Osteoblast (primary cell): ENCODE results near the gene CLDN34. TPM values are rescaled to one million over a fixed set of nuclear protein-coding genes. Genes with fewer than 3 reads are reported as not detected.

Source experiments
- DNase-seq: peaks from one replicate; pipeline ENCODE4 v3.0.0; 2011; ENCODE audit warnings: low spot score, mixed read lengths; ENCODE audit not compliant: insufficient read length; ENCODE audit errors: missing footprints
- H2AFZ ChIP-seq: 2 replicates; pipeline ENCODE4 v1.6.0; 2011; ENCODE audit warnings: mild to moderate bottlenecking, low read length
- H3K27ac ChIP-seq: 2 replicates; pipeline ENCODE4 v1.5.1; 2011; ENCODE audit warnings: mild to moderate bottlenecking, low read depth, low read length, moderate library complexity
- H3K27me3 ChIP-seq: 2 replicates; pipeline ENCODE4 v1.6.0; 2012; ENCODE audit warnings: mild to moderate bottlenecking, control low read depth, inconsistent platforms, low read length, moderate library complexity; ENCODE audit not compliant: insufficient read depth
- H3K36me3 ChIP-seq: 2 replicates; pipeline ENCODE4 v1.5.1; 2011; ENCODE audit warnings: mild to moderate bottlenecking, low read length, control low read depth, moderate library complexity; ENCODE audit not compliant: insufficient read depth
- H3K4me1 ChIP-seq: 2 replicates; pipeline ENCODE4 v1.5.1; 2011; ENCODE audit warnings: mild to moderate bottlenecking, low read length, control low read depth, moderate library complexity; ENCODE audit not compliant: insufficient read depth
- H3K4me2 ChIP-seq: 2 replicates; pipeline ENCODE4 v1.6.0; 2011; ENCODE audit warnings: mild to moderate bottlenecking, low read length; ENCODE audit not compliant: insufficient read depth
- H3K4me3 ChIP-seq: fragments of 200-600 bp; sonication (generic); 3 replicates; pipeline ENCODE4 v1.5.1; 2012; ENCODE audit warnings: mild to moderate bottlenecking, low read length, inconsistent platforms; ENCODE audit not compliant: insufficient read depth
- H3K79me2 ChIP-seq: 2 replicates; pipeline ENCODE4 v1.6.0; 2012; ENCODE audit warnings: mild to moderate bottlenecking, low read length, control low read depth, inconsistent platforms; ENCODE audit not compliant: insufficient read depth
- H3K9me3 ChIP-seq: 2 replicates; pipeline ENCODE4 v1.5.1; 2011; ENCODE audit warnings: low read depth, low read length, control low read depth
- H4K20me1 ChIP-seq: 2 replicates; pipeline ENCODE4 v1.6.0; 2012; ENCODE audit warnings: mild to moderate bottlenecking, low read length, control low read depth; ENCODE audit not compliant: insufficient read depth
- CTCF ChIP-seq: IDR thresholded peaks from 2 replicates; pipeline ENCODE4 v1.5.1; 2011; ENCODE audit warnings: mild to moderate bottlenecking, low read depth, low read length, moderate library complexity; ENCODE audit errors: extremely low read depth
- total RNA-seq: library from RNA; depleted of rRNA; stranded (reverse); fragments of >200 nt; gene quantifications from 2 replicates; pipeline ENCODE4 v1.2.3, GENCODE V29; 2012

The CLDN34 gene
- total RNA-seq, 1 donor, result under 0.01 TPM

DNA sequence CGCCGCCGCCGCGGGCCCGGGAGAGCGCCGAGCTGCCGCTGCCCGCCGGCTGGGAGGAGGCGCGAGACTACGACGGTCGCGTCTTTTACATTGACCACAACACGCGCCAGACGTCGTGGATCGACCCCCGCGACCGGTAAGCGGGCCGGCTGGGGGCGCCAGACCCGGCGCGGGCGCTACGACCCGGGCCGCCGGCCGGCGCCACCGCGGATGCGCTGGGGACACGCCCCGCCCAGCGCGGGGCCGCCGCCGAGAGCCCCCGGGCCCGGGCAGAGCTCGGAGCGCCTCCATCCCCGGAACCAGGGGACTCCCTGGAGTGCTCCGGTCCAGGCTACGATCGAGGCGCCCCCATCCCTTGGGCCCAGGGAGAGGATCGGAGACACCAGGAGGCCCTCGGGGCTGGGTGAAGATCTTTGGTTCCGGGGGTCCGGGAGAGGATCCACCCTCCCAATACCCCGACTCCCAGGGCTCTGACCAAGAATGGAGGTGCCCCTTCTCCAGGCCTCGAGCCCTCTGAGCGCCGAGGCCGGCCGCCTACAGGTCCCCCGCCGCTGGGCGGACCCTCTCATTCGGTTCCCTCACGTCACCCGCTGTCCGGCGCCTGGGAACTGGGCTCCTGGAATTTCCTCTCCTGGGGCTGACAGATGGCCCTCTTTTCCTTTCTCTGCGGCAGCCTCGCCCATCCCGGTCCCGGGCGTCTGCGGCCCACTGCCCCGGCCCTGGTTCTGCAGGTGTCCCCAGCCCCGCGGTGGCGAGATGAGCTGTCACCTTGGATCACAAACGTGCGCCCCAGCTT lies 48.8 kb downstream of the CLDN34 start:
- Histone ChIP-seq H3K9me3 (no peaks in the 10 kb centered on the region), H2AFZ (peak overlapping the region; percentile 47), H3K4me3 (peak overlapping the region; percentile 78), H3K79me2 (peaks cover 38% of the 10 kb centered on the region), H3K4me1 (peaks cover 15% of the 10 kb centered on the region), H3K27me3 (no peaks in the 10 kb centered on the region), H3K36me3 (no peaks in the 10 kb centered on the region), H3K4me2 (peak overlapping the region; percentile 63), H3K27ac (peak overlapping the region; percentile 70), H4K20me1 (no peaks in the 10 kb centered on the region)
- no peak for TF ChIP-seq CTCF
- DNase-seq, result peak; percentile 63

- no peaks in the 10 kb centered on the region for H3K9me3 ChIP-seq
- no peaks in the 10 kb centered on the region for H3K36me3 ChIP-seq
- H2AFZ ChIP-seq, result no peak overlapping the region
- no peaks in the 10 kb centered on the region for H4K20me1 ChIP-seq
- peaks cover 43% of the 10 kb centered on the region for H3K79me2 ChIP-seq
- no peak for DNase-seq
- H3K27me3 ChIP-seq, result no peaks in the 10 kb centered on the region
- H3K4me1 ChIP-seq, result peaks cover 20% of the 10 kb centered on the region
- no peak for TF ChIP-seq CTCF
- peak overlapping the region; percentile 63 for H3K4me2 ChIP-seq
- H3K27ac ChIP-seq, result peak overlapping the region; percentile 70
- H3K4me3 ChIP-seq, result peak overlapping the region; percentile 78
These were observed 49.5 kb downstream of the CLDN34 start for GRCh38 chrX:10016519-10017132.

GRCh38 chrX:10017872-10018271 lies 50.7 kb downstream of the CLDN34 start:
- Histone ChIP-seq H3K4me2 (peak overlapping the region; percentile 63), H3K27me3 (no peaks in the 10 kb centered on the region), H4K20me1 (peaks cover 4% of the 10 kb centered on the region), H3K4me1 (peaks cover 31% of the 10 kb centered on the region), H3K9me3 (no peaks in the 10 kb centered on the region), H3K79me2 (peaks cover 55% of the 10 kb centered on the region), H3K4me3 (no peak overlapping the region), H2AFZ (no peak overlapping the region), H3K27ac (peak overlapping the region; percentile 70), H3K36me3 (no peaks in the 10 kb centered on the region)
- TF ChIP-seq CTCF, result no peak
- peak; percentile 84 for DNase-seq

Other genes starting within 250 kb of the CLDN34 start
- not detected in 2 replicates for gene GPR143, start 201.5 kb upstream of the CLDN34 start, total RNA-seq
- 6.2 and 8.0 TPM in 2 replicates for gene SHROOM2, start 180.9 kb upstream of the CLDN34 start, total RNA-seq
- 14.1 and 16.2 TPM in 2 replicates for gene CLCN4, start 189.6 kb downstream of the CLDN34 start, total RNA-seq